ENCODE measurements around the gene DHX16.
A peak's percentile ranks its signal among the peaks of the same experiment; 100 is the strongest.

The DHX16 gene

DNA sequence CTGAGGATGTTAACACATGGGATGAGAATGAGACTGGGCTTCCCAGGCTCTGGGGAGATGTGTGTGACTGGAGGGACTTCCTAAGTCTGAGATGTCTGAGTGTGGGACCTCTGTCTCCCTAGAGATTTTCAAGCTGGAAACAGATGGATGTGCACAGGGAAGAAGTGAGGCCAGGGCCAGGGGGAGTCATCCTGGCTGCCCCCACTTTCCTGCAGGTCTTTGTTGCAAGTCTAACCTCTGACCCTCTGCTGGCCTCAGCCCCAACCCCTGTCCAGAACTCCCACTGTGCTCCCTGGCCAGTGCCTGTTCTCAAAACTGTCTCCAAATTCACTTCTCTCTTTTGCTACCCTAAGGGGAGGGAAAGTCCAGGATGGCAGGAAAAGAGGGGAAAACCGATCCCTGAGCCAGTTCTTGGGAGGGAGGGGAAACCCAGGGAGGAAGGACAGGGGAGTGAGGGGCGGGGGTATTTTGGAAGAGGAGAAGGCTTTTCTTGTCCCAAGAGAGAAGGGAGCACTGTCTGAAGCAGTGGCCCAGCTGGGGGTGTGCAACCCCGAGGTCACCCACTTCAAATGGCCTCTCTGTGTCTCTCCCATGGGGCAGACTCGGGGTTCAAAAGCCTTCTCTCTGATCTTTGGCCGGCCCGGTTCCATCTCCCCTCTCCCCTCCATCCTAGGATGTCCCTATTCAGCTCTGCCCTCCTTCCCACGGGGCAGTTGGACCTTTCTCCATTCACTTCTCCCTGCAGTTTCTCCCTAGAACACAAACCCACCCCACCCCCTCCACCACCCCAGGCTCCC lies 10.6 kb upstream of the DHX16 start:
- TF ChIP-seq, protein P1, sequence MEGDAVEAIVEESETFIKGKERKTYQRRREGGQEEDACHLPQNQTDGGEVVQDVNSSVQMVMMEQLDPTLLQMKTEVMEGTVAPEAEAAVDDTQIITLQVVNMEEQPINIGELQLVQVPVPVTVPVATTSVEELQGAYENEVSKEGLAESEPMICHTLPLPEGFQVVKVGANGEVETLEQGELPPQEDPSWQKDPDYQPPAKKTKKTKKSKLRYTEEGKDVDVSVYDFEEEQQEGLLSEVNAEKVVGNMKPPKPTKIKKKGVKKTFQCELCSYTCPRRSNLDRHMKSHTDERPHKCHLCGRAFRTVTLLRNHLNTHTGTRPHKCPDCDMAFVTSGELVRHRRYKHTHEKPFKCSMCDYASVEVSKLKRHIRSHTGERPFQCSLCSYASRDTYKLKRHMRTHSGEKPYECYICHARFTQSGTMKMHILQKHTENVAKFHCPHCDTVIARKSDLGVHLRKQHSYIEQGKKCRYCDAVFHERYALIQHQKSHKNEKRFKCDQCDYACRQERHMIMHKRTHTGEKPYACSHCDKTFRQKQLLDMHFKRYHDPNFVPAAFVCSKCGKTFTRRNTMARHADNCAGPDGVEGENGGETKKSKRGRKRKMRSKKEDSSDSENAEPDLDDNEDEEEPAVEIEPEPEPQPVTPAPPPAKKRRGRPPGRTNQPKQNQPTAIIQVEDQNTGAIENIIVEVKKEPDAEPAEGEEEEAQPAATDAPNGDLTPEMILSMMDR (IDR thresholded peaks at IDR 0.05; ENCODE audit: borderline replicate concordance, insufficient read depth, low read depth, low read length) = no peak
- H3K4me3 ChIP-seq (ENCODE audit: low read depth, low read length) = peak overlapping the region; percentile 76

DNA sequence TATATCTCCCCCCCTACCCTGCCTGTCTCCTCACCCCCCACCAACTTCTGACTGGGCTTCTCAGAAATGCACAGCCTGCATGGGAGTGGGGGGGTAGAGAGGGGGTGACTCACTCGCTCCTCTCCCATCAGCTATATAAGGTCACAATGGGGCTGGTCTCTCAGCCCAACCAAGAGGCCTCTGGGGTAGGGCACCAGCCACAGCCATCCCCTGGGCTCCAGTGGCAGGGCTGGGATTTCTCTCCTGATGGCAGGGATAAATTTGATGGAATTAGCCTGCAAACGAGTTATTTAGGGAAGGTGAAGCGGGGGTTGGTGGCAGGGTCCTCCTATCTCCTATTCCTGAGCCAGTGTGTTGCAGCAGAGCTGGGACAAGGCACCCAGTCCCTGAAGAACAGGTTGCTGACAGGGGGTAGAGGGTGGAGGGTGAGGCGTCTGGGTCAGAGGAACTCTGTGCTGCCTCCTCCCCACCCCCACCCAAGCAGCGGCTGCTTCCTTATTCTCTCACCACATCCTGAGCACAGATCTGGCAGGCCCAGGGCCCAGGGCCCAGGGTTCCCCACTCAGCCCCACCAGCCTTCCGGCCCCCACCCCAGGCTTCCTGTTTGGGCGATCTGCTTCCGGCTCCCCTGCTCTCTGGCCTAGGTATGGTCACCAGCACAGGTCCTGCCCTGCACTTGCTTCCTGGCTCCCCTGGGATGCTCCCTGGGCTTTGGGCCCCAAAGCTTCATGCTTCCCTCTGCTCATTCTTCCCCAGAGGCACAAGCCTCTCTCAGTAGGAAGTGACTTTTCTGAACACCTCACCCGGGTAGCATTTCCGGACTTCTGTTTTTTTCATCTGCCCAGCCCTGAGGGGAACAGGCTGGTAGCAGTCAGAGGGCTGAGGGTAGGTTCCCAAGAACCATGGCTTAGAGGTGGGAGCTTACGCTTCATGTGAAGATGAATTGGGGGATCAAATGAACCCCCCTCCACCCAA lies 9.6 kb upstream of the DHX16 start:
- TF ChIP-seq, protein P1 (IDR thresholded peaks at IDR 0.05; ENCODE audit: borderline replicate concordance, insufficient read depth, low read depth, low read length) = no peak
- H3K4me3 ChIP-seq (ENCODE audit: low read depth, low read length) = peak overlapping the region; percentile 76

DNA sequence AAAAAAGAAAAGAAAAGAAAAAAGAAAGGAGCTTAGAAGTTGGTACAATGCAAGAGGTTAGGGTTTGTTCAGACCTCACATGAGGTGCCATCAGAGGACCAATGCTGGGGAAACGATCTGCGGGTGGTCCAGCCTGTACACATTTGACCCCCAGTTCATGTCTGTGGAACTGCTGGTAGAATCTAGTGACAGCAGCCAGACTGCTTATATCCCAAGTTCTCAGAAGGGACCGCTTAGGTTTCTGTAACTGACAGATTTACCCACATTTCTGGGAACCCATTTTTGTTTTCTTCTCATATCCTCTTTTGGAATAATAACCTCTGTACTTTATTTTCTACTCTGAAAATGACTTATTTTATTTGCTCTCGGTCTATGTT lies 8.9 kb upstream of the DHX16 start:
- H3K4me3 ChIP-seq (ENCODE audit: low read depth, low read length) = peak overlapping the region; percentile 76
- TF ChIP-seq, protein P1 (IDR thresholded peaks at IDR 0.05; ENCODE audit: borderline replicate concordance, insufficient read depth, low read depth, low read length) = no peak

DNA sequence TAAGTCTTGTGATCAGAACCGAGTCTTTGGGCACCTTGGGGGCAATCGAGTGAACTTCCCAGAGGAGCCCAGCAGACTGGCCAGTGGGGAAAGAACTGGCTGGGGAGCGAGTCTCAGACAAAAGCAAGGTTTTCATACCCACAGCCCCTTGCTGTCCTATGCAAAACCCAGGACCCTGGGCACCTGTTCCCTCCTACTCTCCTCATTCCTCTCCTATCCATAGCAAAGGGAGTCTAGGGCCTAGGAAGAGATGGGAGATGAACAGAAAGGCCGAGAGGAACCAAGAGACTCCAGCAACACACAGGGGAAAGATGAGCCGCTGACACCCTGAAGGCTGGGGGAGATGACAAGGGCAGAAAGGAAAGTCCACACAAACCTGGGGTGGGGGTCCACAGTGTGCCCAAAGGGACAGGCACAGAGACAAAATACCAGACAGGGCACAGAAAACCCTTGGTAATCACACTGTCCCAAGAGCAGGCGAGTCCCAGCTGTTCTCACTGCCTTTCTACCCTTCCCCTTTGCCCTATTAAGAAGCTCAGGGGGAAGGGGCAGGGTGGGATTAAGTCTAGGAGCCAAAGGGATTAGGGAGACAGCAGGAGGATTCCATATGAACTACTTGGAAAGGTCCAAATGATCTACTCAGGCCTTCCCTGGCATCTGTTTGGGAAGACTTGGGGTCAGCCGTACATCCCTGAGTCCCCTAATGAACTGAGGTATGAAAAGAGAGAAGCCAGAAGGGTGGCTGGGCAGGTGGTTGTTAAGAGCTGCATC lies 7.1 kb upstream of the DHX16 start:
- peak overlapping the region; percentile 17 for H3K4me3 ChIP-seq (ENCODE audit: low read depth, low read length)
- TF ChIP-seq, protein P1 (IDR thresholded peaks at IDR 0.05; ENCODE audit: borderline replicate concordance, insufficient read depth, low read depth, low read length) = no peak

GRCh38 chr6:30678964-30679726 lies 6.3 kb upstream of the DHX16 start:
- H3K4me3 ChIP-seq (ENCODE audit: low read depth, low read length) = no peak overlapping the region
- TF ChIP-seq, protein P1 (IDR thresholded peaks at IDR 0.05; ENCODE audit: borderline replicate concordance, insufficient read depth, low read depth, low read length) = peak; percentile 95

- TF ChIP-seq, protein P1 (IDR thresholded peaks at IDR 0.05; ENCODE audit: borderline replicate concordance, insufficient read depth, low read depth, low read length) = no peak
- no peak overlapping the region for H3K4me3 ChIP-seq (ENCODE audit: low read depth, low read length)
Measured at GRCh38 chr6:30676660-30677285, 4.0 kb upstream of the DHX16 start.

All from GM12875 (cell line).